ENCODE measurements around the gene PLD3.

- no peak for TF ChIP-seq CTCF (IDR thresholded peaks at IDR 0.05)
- TF ChIP-seq POLR2A (IDR thresholded peaks at IDR 0.05), result no peak
Observed at GRCh38 chr19:40419780-40420179, 71.3 kb downstream of the PLD3 start.
